GM12892 (cell line): ENCODE measurements around the gene KIRREL1.

Experiments used
- POLR2A ChIP-seq: IDR thresholded peaks from 2 replicates; pipeline ENCODE4 v1.6.1; 2011; ENCODE audit warnings: low read depth, low read length, control low read depth
- TAF1 ChIP-seq: IDR thresholded peaks from 2 replicates; pipeline ENCODE4 v1.6.1; 2011; ENCODE audit warnings: low read depth, mild to moderate bottlenecking, control low read depth, low read length, borderline replicate concordance

- TF ChIP-seq POLR2A = no peak
- TF ChIP-seq TAF1 = no peak
These were observed 68.7 kb downstream of the KIRREL1 start for GRCh38 chr1:158062174-158062573.
